Erythroblast (primary cell): Measurements from ENCODE around the gene VPS37C.

ENCODE experiments used
- DNase-seq, 2 experiments: peaks; one replicate each; lab custom pipeline; 2025; lab: John Stamatoyannopoulos, UW
- GATA1 ChIP-seq: IDR thresholded peaks from 2 replicates; pipeline ENCODE4 v1.6.1; 2011; ENCODE audit warnings: low read depth, mild to moderate bottlenecking, control low read depth, low read length, moderate library complexity
- POLR2A ChIP-seq: IDR thresholded peaks from 2 replicates; pipeline ENCODE4 v1.6.1; 2011; ENCODE audit warnings: mild to moderate bottlenecking, low read length

Gene VPS37C

GRCh38 chr11:61164606-61165424 is 3.6 kb upstream of the VPS37C start:
- no peak for TF ChIP-seq POLR2A
- no peak for TF ChIP-seq GATA1
- DNase-seq, result peak; percentile 27 to 39

- TF ChIP-seq GATA1, result no peak
- no peak for TF ChIP-seq POLR2A
Measured at GRCh38 chr11:61163714-61164605, 2.7 kb upstream of the VPS37C start.

GRCh38 chr11:61163021-61163420 is 1.8 kb upstream of the VPS37C start:
- TF ChIP-seq GATA1 (no peak), POLR2A (no peak)

More at GRCh38 chr11:61163714-61164605, 2.7 kb upstream of the VPS37C start:
- peak; percentile 72 to 83 for DNase-seq

GRCh38 chr11:61162092-61162941 is 1.1 kb upstream of the VPS37C start:
- DNase-seq, result peak; percentile 50 to 57

More at GRCh38 chr11:61163021-61163420, 1.8 kb upstream of the VPS37C start:
- no peak for DNase-seq

GRCh38 chr11:61160487-61161189 is 588 bp downstream of the VPS37C start:
- TF ChIP-seq GATA1, result no peak
- no peak for TF ChIP-seq POLR2A
- no peak for DNase-seq

More at GRCh38 chr11:61162092-61162941, 1.1 kb upstream of the VPS37C start:
- TF ChIP-seq GATA1, result no peak
- TF ChIP-seq POLR2A, result no peak

- DNase-seq, result no peak
- TF ChIP-seq GATA1, result no peak
- TF ChIP-seq POLR2A, result no peak
Measured at GRCh38 chr11:61158691-61159381, 2.4 kb downstream of the VPS37C start.

- DNase-seq, result no peak
- no peak for TF ChIP-seq POLR2A
- no peak for TF ChIP-seq GATA1
Measured at GRCh38 chr11:61157743-61158142, 3.5 kb downstream of the VPS37C start.

- TF ChIP-seq POLR2A (no peak), GATA1 (no peak)
Measured at GRCh38 chr11:61155741-61156140, 5.5 kb downstream of the VPS37C start.

GRCh38 chr11:61155312-61155711 is 5.9 kb downstream of the VPS37C start:
- TF ChIP-seq GATA1 (no peak), POLR2A (no peak)
- DNase-seq, result no peak

More at GRCh38 chr11:61155741-61156140, 5.5 kb downstream of the VPS37C start:
- DNase-seq, result no peak

- TF ChIP-seq GATA1, result no peak
- TF ChIP-seq POLR2A, result no peak
- DNase-seq, result no peak
Measured at GRCh38 chr11:61154528-61154927, 6.7 kb downstream of the VPS37C start.

GRCh38 chr11:61153593-61154095 is 7.6 kb downstream of the VPS37C start:
- TF ChIP-seq GATA1 (no peak), POLR2A (no peak)
- no peak for DNase-seq

GRCh38 chr11:61152816-61153592 is 8.2 kb downstream of the VPS37C start:
- TF ChIP-seq GATA1, result no peak
- TF ChIP-seq POLR2A, result no peak
- no peak for DNase-seq
